Measurements from ENCODE around the gene TNFRSF11A.

Gene TNFRSF11A

DNA sequence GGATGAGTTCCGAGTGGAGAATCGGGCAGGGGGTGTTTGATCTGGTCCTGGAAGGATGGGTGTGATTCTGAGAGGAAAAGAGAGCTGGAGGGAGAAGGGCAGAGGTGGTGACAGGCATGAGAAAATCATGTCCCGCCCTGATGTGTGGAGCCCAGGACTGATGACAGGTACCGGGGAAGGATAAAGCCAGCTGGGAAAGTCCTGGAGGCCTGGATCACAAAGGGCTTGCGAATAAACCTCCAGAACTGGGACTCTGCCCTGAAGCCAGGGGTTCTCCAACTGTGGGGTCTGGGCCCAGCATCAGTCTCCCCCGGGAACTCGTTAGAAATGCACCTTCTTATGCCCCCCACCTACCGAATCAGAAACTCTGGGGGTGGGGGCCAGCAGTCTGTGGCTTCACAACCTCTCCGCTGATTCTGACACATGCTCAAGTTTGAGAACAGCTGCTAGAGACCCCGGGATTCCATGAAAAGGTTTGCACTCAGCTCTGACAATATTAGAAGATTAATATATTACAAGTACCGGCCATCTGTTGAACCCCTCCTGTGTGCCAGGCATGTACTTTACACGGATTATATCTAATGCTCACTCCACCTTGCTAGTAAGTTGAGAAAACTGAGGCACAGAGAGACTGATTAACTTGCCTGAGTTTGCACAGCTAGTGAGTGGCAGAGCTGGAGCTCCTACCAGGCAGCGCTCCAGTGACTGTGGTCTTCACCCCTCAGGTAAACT, 8.0 kb downstream of the TNFRSF11A start:
- in situ Hi-C loops (cut with HindIII; ENCODE audit: low sequenced_read_pairs), result no loop called here
- H3K4me3 ChIP-seq (ENCODE audit: low read depth, low read length), result no peak overlapping the region
- TF ChIP-seq CTCF (IDR thresholded peaks at IDR 0.05; ENCODE audit: low read depth, low read length), result no peak
- DNase-seq (ENCODE audit: low read depth, low spot score), result no peak

DNA sequence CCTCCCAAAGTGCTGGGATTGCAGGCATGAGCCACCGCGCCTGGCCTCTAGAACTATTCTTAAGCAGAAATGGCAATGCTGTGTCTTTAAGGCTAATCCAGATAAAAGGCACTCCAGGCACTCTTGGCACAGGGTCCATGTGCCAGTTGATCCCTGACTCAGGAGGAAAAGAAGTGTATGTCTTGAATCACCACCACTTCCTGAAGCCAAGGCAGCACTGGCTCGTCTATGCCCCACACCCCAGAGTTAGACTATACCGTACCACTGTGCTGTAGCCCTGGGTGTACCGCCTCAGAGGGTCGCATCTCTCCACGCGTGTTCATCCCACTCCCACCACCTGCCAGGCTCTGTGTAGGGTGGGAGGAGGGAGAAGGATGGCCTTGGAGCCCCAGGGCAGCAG, 9.0 kb downstream of the TNFRSF11A start:
- no peak for TF ChIP-seq CTCF (IDR thresholded peaks at IDR 0.05; ENCODE audit: low read depth, low read length)
- peak; percentile 48 for DNase-seq (ENCODE audit: low read depth, low spot score)
- in situ Hi-C loops (cut with HindIII; ENCODE audit: low sequenced_read_pairs), result no loop called here
- H3K4me3 ChIP-seq (ENCODE audit: low read depth, low read length), result no peak overlapping the region

GRCh38 chr18:62335494-62335893, 10.4 kb downstream of the TNFRSF11A start:
- no peak for TF ChIP-seq CTCF (IDR thresholded peaks at IDR 0.05; ENCODE audit: low read depth, low read length)
- in situ Hi-C loops (cut with HindIII; ENCODE audit: low sequenced_read_pairs), result no loop called here
- H3K4me3 ChIP-seq (ENCODE audit: low read depth, low read length), result no peak overlapping the region
- DNase-seq (ENCODE audit: low read depth, low spot score), result no peak

DNA sequence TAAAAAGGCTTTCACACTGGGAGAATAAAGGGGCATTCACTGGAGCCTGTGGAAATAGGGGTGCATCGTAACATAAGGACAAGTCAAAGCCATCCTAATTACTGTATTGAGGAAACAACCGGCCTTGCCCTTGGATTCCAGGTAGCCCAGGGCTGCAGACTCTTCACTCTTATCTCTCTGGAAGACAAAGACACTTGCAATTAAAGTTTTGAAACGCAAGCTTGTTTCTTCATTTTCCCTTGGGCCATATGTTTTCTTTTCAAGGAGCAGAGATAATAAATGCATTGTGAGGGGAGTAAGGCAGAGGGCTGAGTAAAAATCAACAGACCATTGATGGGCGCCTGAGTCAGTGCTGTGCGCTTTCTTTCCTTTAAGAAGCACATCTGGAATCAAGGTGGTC, 11.5 kb downstream of the TNFRSF11A start:
- in situ Hi-C loops (cut with HindIII; ENCODE audit: low sequenced_read_pairs), result no loop called here
- no peak for DNase-seq (ENCODE audit: low read depth, low spot score)
- no peak for TF ChIP-seq CTCF (IDR thresholded peaks at IDR 0.05; ENCODE audit: low read depth, low read length)
- H3K4me3 ChIP-seq (ENCODE audit: low read depth, low read length), result no peak overlapping the region

GRCh38 chr18:62337336-62337735, 12.2 kb downstream of the TNFRSF11A start:
- TF ChIP-seq CTCF (IDR thresholded peaks at IDR 0.05; ENCODE audit: low read depth, low read length), result no peak
- in situ Hi-C loops (cut with HindIII; ENCODE audit: low sequenced_read_pairs), result no loop called here
- no peak overlapping the region for H3K4me3 ChIP-seq (ENCODE audit: low read depth, low read length)
- DNase-seq (ENCODE audit: low read depth, low spot score), result no peak

DNA sequence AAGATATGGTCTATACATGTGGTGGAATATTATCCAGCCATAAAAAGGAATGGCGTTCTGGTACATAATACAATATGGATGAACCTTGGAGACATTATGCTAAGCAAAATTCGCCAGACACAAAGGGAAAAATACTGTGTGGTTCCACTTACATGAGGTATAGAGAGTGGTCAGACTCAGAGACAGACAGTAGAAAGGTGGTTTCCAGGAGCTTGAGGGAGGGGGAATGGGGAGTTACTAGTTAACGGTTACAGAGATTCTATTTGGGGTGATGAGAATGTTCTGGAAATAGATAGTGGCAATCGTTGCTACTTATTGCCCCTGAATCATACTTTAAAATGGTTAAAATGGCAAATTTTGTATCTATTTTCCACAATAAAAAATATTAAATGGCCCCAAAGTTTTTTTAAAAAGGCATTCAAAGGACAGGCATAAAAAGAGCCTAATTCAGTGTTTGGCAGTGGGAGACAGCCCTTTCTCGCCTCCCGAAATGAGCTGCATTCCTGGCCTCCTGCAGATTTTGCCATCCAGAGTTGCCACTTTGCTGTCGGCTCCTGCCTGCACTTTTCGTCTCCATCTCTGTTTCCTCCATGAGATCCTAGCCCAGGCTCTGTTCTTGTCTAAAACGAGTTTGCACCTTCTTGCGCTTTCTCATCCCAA, 13.5 kb downstream of the TNFRSF11A start:
- in situ Hi-C loops (cut with HindIII; ENCODE audit: low sequenced_read_pairs), result no loop called here
- no peak for DNase-seq (ENCODE audit: low read depth, low spot score)
- H3K4me3 ChIP-seq (ENCODE audit: low read depth, low read length), result no peak overlapping the region
- TF ChIP-seq CTCF (IDR thresholded peaks at IDR 0.05; ENCODE audit: low read depth, low read length), result no peak
